H9 (cell line): Measurements from ENCODE around the gene CDK6. TPM values are rescaled to one million over a fixed set of nuclear protein-coding genes. Genes with fewer than 3 reads are reported as not detected.

Experiments used
- DNase-seq: peaks from one replicate; pipeline ENCODE4 v3.0.0-alpha.2; 2017
- H2AFZ ChIP-seq: one replicate; pipeline ENCODE4 v1.6.1; 2013; ENCODE audit warnings: mild to moderate bottlenecking, low read length, control low read depth, moderate library complexity
- H2AK5ac ChIP-seq: 2 replicates; pipeline ENCODE4 v1.6.1; 2013; ENCODE audit warnings: low read length, control low read depth, mixed read lengths; ENCODE audit not compliant: insufficient read length
- H2BK120ac ChIP-seq: one replicate; pipeline ENCODE4 v1.6.1; 2013; ENCODE audit warnings: low read depth, mild to moderate bottlenecking, low read length, control low read depth, inconsistent platforms; ENCODE audit not compliant: poor library complexity, severe bottlenecking
- H2BK12ac ChIP-seq: 2 replicates; pipeline ENCODE4 v1.6.1; 2013; ENCODE audit warnings: low read length, control low read depth, mixed read lengths, low read depth; ENCODE audit not compliant: insufficient read length
- H2BK15ac ChIP-seq: 2 replicates; pipeline ENCODE4 v1.6.1; 2013; ENCODE audit warnings: low read depth, low read length, control low read depth
- H2BK20ac ChIP-seq: one replicate; pipeline ENCODE4 v1.6.1; 2013; ENCODE audit warnings: low read depth, mild to moderate bottlenecking, low read length, control low read depth, inconsistent platforms; ENCODE audit not compliant: poor library complexity, severe bottlenecking
- H2BK5ac ChIP-seq: 2 replicates; pipeline ENCODE4 v1.6.1; 2013; ENCODE audit warnings: low read length, control low read depth, mixed read lengths; ENCODE audit not compliant: insufficient read length
- H3K14ac ChIP-seq: 2 replicates; pipeline ENCODE4 v1.6.1; 2013; ENCODE audit warnings: low read length, control low read depth; ENCODE audit not compliant: insufficient read depth
- H3K18ac ChIP-seq: 2 replicates; pipeline ENCODE4 v1.6.1; 2013; ENCODE audit warnings: low read depth, mild to moderate bottlenecking, mixed read lengths, low read length, control low read depth; ENCODE audit not compliant: insufficient read length
- H3K23ac ChIP-seq: 2 replicates; pipeline ENCODE4 v1.6.1; 2013; ENCODE audit warnings: low read length, control low read depth, mixed read lengths, low read depth; ENCODE audit not compliant: insufficient read length
- H3K23me2 ChIP-seq: 2 replicates; pipeline ENCODE4 v1.6.1; 2013; ENCODE audit warnings: low read depth, mild to moderate bottlenecking, mixed read lengths, low read length, control low read depth; ENCODE audit not compliant: insufficient read length, poor library complexity, severe bottlenecking
- H3K27ac ChIP-seq: 2 replicates; pipeline ENCODE4 v1.5.1; 2013; ENCODE audit warnings: low read length, control low read depth, mixed read lengths, low read depth; ENCODE audit not compliant: insufficient read length
- H3K27me3 ChIP-seq: 2 replicates; pipeline ENCODE4 v1.6.1; 2013; ENCODE audit warnings: low read length, control low read depth, inconsistent platforms; ENCODE audit not compliant: insufficient read depth
- H3K4ac ChIP-seq: 2 replicates; pipeline ENCODE4 v1.6.1; 2013; ENCODE audit warnings: low read depth, mild to moderate bottlenecking, control low read depth, inconsistent platforms, low read length, moderate library complexity
- H3K4me1 ChIP-seq: 2 replicates; pipeline ENCODE4 v1.6.1; 2013; ENCODE audit warnings: low read length, control low read depth, inconsistent platforms; ENCODE audit not compliant: insufficient read depth
- H3K4me2 ChIP-seq: 2 replicates; pipeline ENCODE4 v1.6.1; 2013; ENCODE audit warnings: low read length, control low read depth, mixed read lengths; ENCODE audit not compliant: insufficient read length, insufficient read depth
- H3K56ac ChIP-seq: 2 replicates; pipeline ENCODE4 v1.6.1; 2013; ENCODE audit warnings: low read depth, mild to moderate bottlenecking, mixed read lengths, low read length, control low read depth; ENCODE audit not compliant: insufficient read length
- H3K79me1 ChIP-seq: 2 replicates; pipeline ENCODE4 v1.6.1; 2013; ENCODE audit warnings: low read depth, mild to moderate bottlenecking, moderate library complexity, low read length, control low read depth, inconsistent platforms; ENCODE audit not compliant: insufficient read depth, poor library complexity, severe bottlenecking
- H3K79me2 ChIP-seq: 2 replicates; pipeline ENCODE4 v1.6.1; 2013; ENCODE audit warnings: low read length, control low read depth, inconsistent platforms; ENCODE audit not compliant: insufficient read depth
- H3K9ac ChIP-seq: 2 replicates; pipeline ENCODE4 v1.6.1; 2013; ENCODE audit warnings: low read length, control low read depth, mixed read lengths; ENCODE audit not compliant: insufficient read length; ENCODE audit errors: extremely low read depth
- H3K9me3 ChIP-seq: one replicate; pipeline ENCODE4 v1.6.1; 2013; ENCODE audit warnings: low read depth, low read length, inconsistent platforms; ENCODE audit not compliant: control insufficient read depth
- H3T11ph ChIP-seq: one replicate; pipeline ENCODE4 v1.6.1; 2013; ENCODE audit warnings: mild to moderate bottlenecking, low read length, control low read depth, inconsistent platforms
- H4K20me1 ChIP-seq: one replicate; pipeline ENCODE4 v1.6.1; 2013; ENCODE audit not compliant: control insufficient read depth, insufficient read length, insufficient read depth
- H4K5ac ChIP-seq: 2 replicates; pipeline ENCODE4 v1.6.1; 2013; ENCODE audit warnings: low read depth, mild to moderate bottlenecking, mixed read lengths, low read length, control low read depth; ENCODE audit not compliant: insufficient read length
- H4K8ac ChIP-seq: replicated peaks from 2 replicates; pipeline ENCODE4 v1.6.1; 2013; ENCODE audit warnings: low read length, control low read depth, mixed read lengths, low read depth; ENCODE audit not compliant: insufficient read length
- H4K91ac ChIP-seq: 2 replicates; pipeline ENCODE4 v1.6.1; 2013; ENCODE audit warnings: low read depth, mild to moderate bottlenecking, moderate library complexity, mixed read lengths, low read length, control low read depth; ENCODE audit not compliant: insufficient read length
- H3K27ac Mint-ChIP-seq, 3 experiments: 2 replicates in 2 of 3; 3 replicates in 1 of 3; pipeline ENCODE4 v1.8.0; 2020 to 2021; ENCODE audit warnings: mixed read lengths in 3 of 3, mild to moderate bottlenecking in 1 of 3, moderate library complexity in 1 of 3
- H3K27me3 Mint-ChIP-seq: 2 replicates; pipeline ENCODE4 v1.8.0; 2021; ENCODE audit warnings: low read depth, mild to moderate bottlenecking, moderate library complexity, mixed read lengths
- H3K36me3 Mint-ChIP-seq, 3 experiments: 2 replicates in 2 of 3; 3 replicates in 1 of 3; pipeline ENCODE4 v1.8.0; 2020 to 2021; ENCODE audit warnings: low read depth in 3 of 3, mixed read lengths in 3 of 3; ENCODE audit not compliant: insufficient read depth in 1 of 3
- H3K4me1 Mint-ChIP-seq, 2 experiments: 2 replicates each; pipeline ENCODE4 v1.8.0; 2020; ENCODE audit warnings: mixed read lengths in 2 of 2
- H3K4me3 Mint-ChIP-seq, 2 experiments: 2 replicates in 1 of 2; 3 replicates in 1 of 2; pipeline ENCODE4 v1.8.0; 2020 to 2021; ENCODE audit warnings: mild to moderate bottlenecking in 2 of 2, mixed read lengths in 2 of 2, moderate library complexity in 1 of 2
- H3K9me3 Mint-ChIP-seq, 2 experiments: 2 replicates in 1 of 2; 3 replicates in 1 of 2; pipeline ENCODE4 v1.8.0; 2020; ENCODE audit warnings: mild to moderate bottlenecking in 2 of 2, mixed read lengths in 2 of 2, moderate library complexity in 1 of 2
- CTCF ChIP-seq: fragments of 200-600 bp; sonication (generic); conservative IDR thresholded peaks from 3 replicates; pipeline ENCODE4 v1.8.0; 2021; ENCODE audit warnings: antibody characterized with exemption, mild to moderate bottlenecking
- WGBS: extraction: QIAGEN DNeasy Blood & Tissue Kit; methylation state at CpG from one replicate; pipeline ENCODE4 v1.1.7; 2013; ENCODE audit warnings: missing lambda C conversion rate, low lambda C conversion rate, mixed read lengths; ENCODE audit not compliant: insufficient read length; ENCODE audit errors: extremely low coverage; 5-methylcytosine and 5-hydroxymethylcytosine counted together
- total RNA-seq: library from RNA; stranded (reverse); gene quantifications from 2 replicates; pipeline ENCODE4 v1.2.1, GENCODE V29; 2021

The CDK6 gene
- total RNA-seq, 1 experiment from 2014 or later, result 30.0 TPM

GRCh38 chr7:92856436-92856835, 20.1 kb upstream of the CDK6 start:
- Histone ChIP-seq H3K23me2 (no peaks in the 10 kb centered on the region), H3K27me3 (no peaks in the 10 kb centered on the region), H2BK15ac (no peak overlapping the region), H3K14ac (no peak overlapping the region), H2AFZ (no peak overlapping the region), H3K9me3 (no peaks in the 10 kb centered on the region), H3K56ac (no peak overlapping the region), H3K4ac (no peak overlapping the region), H3K27ac (no peak overlapping the region), H3K23ac (no peak overlapping the region), H3K79me1 (no peaks in the 10 kb centered on the region), H2BK120ac (no peak overlapping the region), H3T11ph (no peak overlapping the region), H4K5ac (no peak overlapping the region), H2BK5ac (no peak overlapping the region), H4K91ac (no peak overlapping the region), H3K79me2 (no peaks in the 10 kb centered on the region), H3K4me2 (no peak overlapping the region), H3K18ac (no peak overlapping the region), H2BK12ac (no peak overlapping the region), H2AK5ac (no peak overlapping the region), H4K8ac (no peak overlapping the region), H2BK20ac (no peak overlapping the region), H4K20me1 (no peaks in the 10 kb centered on the region), H3K9ac (no peak overlapping the region), H3K4me1 (no peaks in the 10 kb centered on the region)
- no CpG with 5 or more reads among the region's 2 CpGs for WGBS
- no peak for TF ChIP-seq CTCF
- Mint-ChIP-seq H3K4me1 (peaks cover 6 to 9% of the 10 kb centered on the region in 2 experiments), H3K9me3 (no peaks in the 10 kb centered on the region), H3K27me3 (peaks cover 2% of the 10 kb centered on the region), H3K27ac (no peak overlapping the region), H3K4me3 (no peak overlapping the region), H3K36me3 (no peaks in the 10 kb centered on the region)
- no peak for DNase-seq
